ENCODE results near the gene GCN1. TPM values are rescaled to one million over a fixed set of nuclear protein-coding genes. Genes with fewer than 3 reads are reported as not detected.

The GCN1 gene
- total RNA-seq, 1 donor from 2014 or later, result 173 TPM

DNA sequence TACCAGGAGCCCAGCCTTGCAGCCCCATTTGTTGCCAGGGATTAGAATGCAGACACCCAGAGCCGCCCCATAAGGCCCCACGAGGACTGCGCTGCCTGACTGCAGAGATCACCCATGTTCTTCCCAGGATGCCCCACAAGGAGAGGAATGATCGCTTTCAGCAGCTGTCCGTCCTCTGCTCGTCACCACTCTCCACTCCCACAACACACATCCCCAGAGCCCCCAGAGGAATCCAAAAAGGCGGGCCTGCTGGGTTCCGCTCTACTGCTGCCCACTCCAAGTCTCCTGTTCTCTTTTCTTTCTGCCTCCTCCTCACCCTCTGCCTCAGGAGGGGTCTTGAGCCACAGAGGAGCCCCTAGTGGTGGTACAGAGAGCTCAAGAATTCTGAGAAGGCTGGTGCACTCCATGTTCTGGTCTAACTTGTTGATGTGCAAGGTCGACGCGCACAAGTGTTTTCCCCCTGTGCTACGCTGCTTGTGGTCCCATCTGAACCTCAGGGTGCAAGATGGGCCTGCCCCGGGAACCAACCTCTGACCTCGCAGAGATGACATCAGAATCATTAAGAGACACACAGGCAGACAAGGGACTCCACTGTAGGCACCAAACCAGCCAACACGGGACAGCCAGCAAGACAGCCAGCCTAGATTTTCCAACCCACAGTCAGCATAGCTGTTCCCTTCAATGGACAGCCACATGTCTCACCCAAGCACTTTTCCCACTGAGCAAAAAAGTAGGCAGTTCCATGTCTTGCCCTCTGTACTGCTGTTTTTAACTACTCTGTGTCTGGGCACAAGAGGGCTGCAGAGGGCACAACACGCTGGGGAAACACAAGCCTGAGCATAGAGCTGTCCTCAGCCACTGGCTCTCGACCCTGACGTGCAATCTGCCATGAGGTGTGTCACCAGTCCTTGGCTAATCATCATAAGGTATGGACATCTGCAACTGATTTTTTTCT lies 41.1 kb upstream of the GCN1 start:
- Mint-ChIP-seq H3K36me3 (ENCODE audit: low read depth) (peaks cover 3% of the 10 kb centered on the region), H3K9me3 (no peaks in the 10 kb centered on the region), H3K27me3 (ENCODE audit: insufficient read depth) (no peaks in the 10 kb centered on the region), H3K4me1 (ENCODE audit: low read depth) (peaks cover 73% of the 10 kb centered on the region), H3K27ac (peak overlapping the region; percentile 44), H3K4me3 (no peak overlapping the region)
- intact Hi-C loops (cut with micrococcal nuclease), result no loop called here
- DNase-seq (ENCODE audit: low spot score), result no peak

DNA sequence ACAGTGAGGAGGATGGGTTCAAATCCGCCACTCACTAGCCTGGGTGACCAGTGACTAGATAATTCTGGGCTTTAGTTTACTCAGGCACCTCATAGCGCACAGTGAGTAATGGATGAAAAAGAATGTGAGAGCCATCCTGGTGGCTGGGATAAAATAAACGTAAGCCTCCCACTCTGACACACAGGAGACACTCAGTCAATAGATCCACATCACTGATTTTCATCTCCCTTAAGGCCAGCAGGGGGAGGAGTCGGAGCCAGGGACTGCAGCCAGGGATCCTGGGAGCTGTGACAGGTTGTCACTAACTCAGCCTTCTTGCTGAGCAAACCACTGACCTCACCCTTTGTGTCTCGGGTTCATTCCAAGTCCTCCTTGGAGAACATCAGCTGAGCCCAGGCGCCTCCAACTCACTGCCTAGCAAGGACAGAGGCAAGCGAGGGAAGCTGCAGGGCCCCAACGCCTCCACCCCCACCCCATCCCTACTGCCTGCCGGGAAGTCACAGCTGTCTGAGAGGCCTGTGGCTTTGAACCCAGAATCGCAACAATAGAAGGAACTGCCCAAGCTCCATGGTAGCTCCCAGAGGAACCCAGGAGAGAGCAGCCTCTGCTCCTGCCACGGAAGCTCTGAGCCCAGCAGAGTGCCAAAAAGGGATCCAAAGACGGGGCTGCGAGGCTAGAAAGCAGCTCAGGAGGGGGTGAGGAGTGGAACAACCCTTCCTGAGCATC lies 40.3 kb upstream of the GCN1 start:
- Mint-ChIP-seq H3K27ac (peak overlapping the region; percentile 6), H3K4me1 (ENCODE audit: low read depth) (peaks cover 80% of the 10 kb centered on the region), H3K4me3 (no peak overlapping the region), H3K9me3 (no peaks in the 10 kb centered on the region), H3K36me3 (ENCODE audit: low read depth) (peaks cover 3% of the 10 kb centered on the region), H3K27me3 (ENCODE audit: insufficient read depth) (no peaks in the 10 kb centered on the region)
- intact Hi-C loops (cut with micrococcal nuclease), result no loop called here
- DNase-seq (ENCODE audit: low spot score), result no peak

- peak overlapping the region; percentile 73 for H3K4me3 Mint-ChIP-seq
- peak; percentile 64 for DNase-seq (ENCODE audit: low spot score)
- H3K36me3 Mint-ChIP-seq (ENCODE audit: low read depth), result peaks cover 3% of the 10 kb centered on the region
Observed at GRCh38 chr12:120231316-120232011, 36.9 kb upstream of the GCN1 start.

GRCh38 chr12:120230974-120231315 lies 36.4 kb upstream of the GCN1 start:
- Mint-ChIP-seq H3K9me3 (no peaks in the 10 kb centered on the region), H3K27me3 (ENCODE audit: insufficient read depth) (no peaks in the 10 kb centered on the region), H3K4me3 (peak overlapping the region; percentile 73), H3K36me3 (ENCODE audit: low read depth) (peaks cover 3% of the 10 kb centered on the region), H3K27ac (peak overlapping the region; percentile 97), H3K4me1 (ENCODE audit: low read depth) (peaks cover 97% of the 10 kb centered on the region)
- no peak for DNase-seq (ENCODE audit: low spot score)
- intact Hi-C loops (cut with micrococcal nuclease), result loop anchor here (1.0 kb wide), 2 partner anchors 21 to 86 kb away; no protein-coding TSS in a partner anchor

More at GRCh38 chr12:120231316-120232011, 36.9 kb upstream of the GCN1 start:
- H3K9me3 Mint-ChIP-seq, result no peaks in the 10 kb centered on the region
- peaks cover 95% of the 10 kb centered on the region for H3K4me1 Mint-ChIP-seq (ENCODE audit: low read depth)
- no peaks in the 10 kb centered on the region for H3K27me3 Mint-ChIP-seq (ENCODE audit: insufficient read depth)
- intact Hi-C loops (cut with micrococcal nuclease), result loop anchor here (1.0 kb wide), 2 partner anchors 21 to 86 kb away; no protein-coding TSS in a partner anchor
- peak overlapping the region; percentile 97 for H3K27ac Mint-ChIP-seq

DNA sequence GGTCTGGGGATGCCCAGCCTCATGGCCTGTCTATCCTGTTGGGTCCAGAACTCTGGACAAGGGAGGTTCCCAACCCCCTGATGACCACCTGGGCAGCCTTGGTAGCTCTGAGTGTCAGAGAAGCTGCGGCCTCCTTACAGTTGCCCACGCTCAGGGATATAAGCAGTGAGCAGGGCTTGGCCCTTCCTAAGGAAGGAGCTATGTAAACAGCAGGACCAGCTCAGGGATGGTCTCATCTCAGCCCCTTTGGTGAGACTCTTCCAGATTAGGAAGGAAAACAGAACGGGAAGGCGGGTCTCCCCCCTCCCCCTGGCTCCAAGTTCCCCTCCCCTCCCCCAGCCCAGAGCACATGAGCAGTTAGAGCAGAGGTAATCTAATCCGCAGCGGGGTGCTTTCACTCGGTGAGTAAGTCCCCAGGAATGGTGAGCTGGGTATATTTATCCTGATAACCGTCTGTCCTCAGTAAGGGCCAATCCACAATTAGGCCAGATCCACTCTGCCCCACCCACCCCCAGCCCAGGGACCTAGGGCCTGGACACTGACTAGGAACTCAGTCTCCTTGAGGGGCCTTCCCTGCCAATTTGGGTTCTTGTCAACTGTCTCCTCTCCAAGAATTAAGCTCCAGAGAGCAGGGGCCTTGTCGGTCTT lies 35.9 kb upstream of the GCN1 start:
- intact Hi-C loops (cut with micrococcal nuclease), result no loop called here
- peaks cover 97% of the 10 kb centered on the region for H3K4me1 Mint-ChIP-seq (ENCODE audit: low read depth)
- peak overlapping the region; percentile 97 for H3K27ac Mint-ChIP-seq
- H3K4me3 Mint-ChIP-seq, result peak overlapping the region; percentile 73
- peaks cover 6% of the 10 kb centered on the region for H3K36me3 Mint-ChIP-seq (ENCODE audit: low read depth)
- no peaks in the 10 kb centered on the region for H3K27me3 Mint-ChIP-seq (ENCODE audit: insufficient read depth)
- DNase-seq (ENCODE audit: low spot score), result no peak
- H3K9me3 Mint-ChIP-seq, result no peaks in the 10 kb centered on the region

GRCh38 chr12:120229487-120230325 lies 35.2 kb upstream of the GCN1 start:
- no peaks in the 10 kb centered on the region for H3K9me3 Mint-ChIP-seq
- H3K4me3 Mint-ChIP-seq, result peak overlapping the region; percentile 33
- peak overlapping the region; percentile 97 for H3K27ac Mint-ChIP-seq
- no peak for DNase-seq (ENCODE audit: low spot score)
- no peaks in the 10 kb centered on the region for H3K27me3 Mint-ChIP-seq (ENCODE audit: insufficient read depth)
- peaks cover 94% of the 10 kb centered on the region for H3K4me1 Mint-ChIP-seq (ENCODE audit: low read depth)
- intact Hi-C loops (cut with micrococcal nuclease), result loop anchor here (10.0 kb wide), 1 partner anchor 235 kb away; the partner anchor contains the start of gene SRSF9
- peaks cover 6% of the 10 kb centered on the region for H3K36me3 Mint-ChIP-seq (ENCODE audit: low read depth)

DNA sequence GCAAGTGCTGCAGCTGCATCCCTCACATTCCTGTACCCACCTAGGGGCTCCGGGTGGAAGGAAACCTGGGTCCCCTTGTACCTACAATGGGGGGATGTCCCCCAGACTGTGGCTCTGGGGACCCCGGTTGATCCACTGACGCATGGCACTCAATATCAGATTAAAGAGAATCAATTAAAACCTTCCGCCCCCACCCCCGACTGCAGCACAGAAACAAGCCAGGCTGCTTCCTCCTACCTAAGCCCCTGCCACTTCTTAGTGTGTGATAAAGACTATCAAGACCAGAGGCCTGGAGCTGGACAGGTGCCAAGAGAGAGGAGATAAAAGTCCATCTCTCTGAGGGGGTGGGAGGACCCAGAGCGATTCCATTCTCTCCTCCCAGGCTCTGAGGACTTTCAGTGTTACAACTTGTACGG lies 34.6 kb upstream of the GCN1 start:
- Mint-ChIP-seq H3K27me3 (ENCODE audit: insufficient read depth) (no peaks in the 10 kb centered on the region), H3K4me1 (ENCODE audit: low read depth) (peaks cover 89% of the 10 kb centered on the region), H3K4me3 (peak overlapping the region; percentile 19), H3K27ac (peak overlapping the region; percentile 97), H3K36me3 (ENCODE audit: low read depth) (peaks cover 6% of the 10 kb centered on the region), H3K9me3 (no peaks in the 10 kb centered on the region)
- DNase-seq (ENCODE audit: low spot score), result no peak
- intact Hi-C loops (cut with micrococcal nuclease), result loop anchor here (10.0 kb wide), 1 partner anchor 236 kb away; the partner anchor contains the start of gene SRSF9

- H3K9me3 Mint-ChIP-seq, result no peaks in the 10 kb centered on the region
- H3K27ac Mint-ChIP-seq, result peak overlapping the region; percentile 97
- H3K4me1 Mint-ChIP-seq (ENCODE audit: low read depth), result peaks cover 84% of the 10 kb centered on the region
- intact Hi-C loops (cut with micrococcal nuclease), result loop anchor here (1.0 to 10.0 kb wide), 4 partner anchors 37 to 236 kb away; partner anchors contain the start of genes PXN, RNU4-2 and SRSF9
- peak overlapping the region; percentile 43 for H3K4me3 Mint-ChIP-seq
- peak; percentile 80 for DNase-seq (ENCODE audit: low spot score)
- no peaks in the 10 kb centered on the region for H3K27me3 Mint-ChIP-seq (ENCODE audit: insufficient read depth)
- peaks cover 6% of the 10 kb centered on the region for H3K36me3 Mint-ChIP-seq (ENCODE audit: low read depth)
Observed at GRCh38 chr12:120228291-120229070, 34.0 kb upstream of the GCN1 start.

DNA sequence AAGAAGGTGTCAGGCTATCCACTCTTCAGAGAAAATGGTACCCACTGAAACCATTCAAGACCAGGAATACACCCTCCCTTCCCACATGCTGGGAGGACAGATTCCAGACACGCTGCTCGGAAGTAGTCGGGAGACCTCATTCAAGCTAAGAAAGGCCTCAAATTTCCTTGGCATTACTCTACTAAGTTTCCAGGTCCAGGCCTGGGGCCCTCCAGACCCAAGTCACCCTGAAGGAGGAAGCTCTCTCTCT lies 33.5 kb upstream of the GCN1 start:
- Mint-ChIP-seq H3K27me3 (ENCODE audit: insufficient read depth) (no peaks in the 10 kb centered on the region), H3K4me1 (ENCODE audit: low read depth) (peaks cover 78% of the 10 kb centered on the region), H3K4me3 (no peak overlapping the region), H3K9me3 (no peaks in the 10 kb centered on the region), H3K36me3 (ENCODE audit: low read depth) (peaks cover 6% of the 10 kb centered on the region), H3K27ac (peak overlapping the region; percentile 97)
- intact Hi-C loops (cut with micrococcal nuclease), result loop anchor here (1.0 to 10.0 kb wide), 4 partner anchors 37 to 237 kb away; partner anchors contain the start of genes PXN, RNU4-2 and SRSF9
- no peak for DNase-seq (ENCODE audit: low spot score)

DNA sequence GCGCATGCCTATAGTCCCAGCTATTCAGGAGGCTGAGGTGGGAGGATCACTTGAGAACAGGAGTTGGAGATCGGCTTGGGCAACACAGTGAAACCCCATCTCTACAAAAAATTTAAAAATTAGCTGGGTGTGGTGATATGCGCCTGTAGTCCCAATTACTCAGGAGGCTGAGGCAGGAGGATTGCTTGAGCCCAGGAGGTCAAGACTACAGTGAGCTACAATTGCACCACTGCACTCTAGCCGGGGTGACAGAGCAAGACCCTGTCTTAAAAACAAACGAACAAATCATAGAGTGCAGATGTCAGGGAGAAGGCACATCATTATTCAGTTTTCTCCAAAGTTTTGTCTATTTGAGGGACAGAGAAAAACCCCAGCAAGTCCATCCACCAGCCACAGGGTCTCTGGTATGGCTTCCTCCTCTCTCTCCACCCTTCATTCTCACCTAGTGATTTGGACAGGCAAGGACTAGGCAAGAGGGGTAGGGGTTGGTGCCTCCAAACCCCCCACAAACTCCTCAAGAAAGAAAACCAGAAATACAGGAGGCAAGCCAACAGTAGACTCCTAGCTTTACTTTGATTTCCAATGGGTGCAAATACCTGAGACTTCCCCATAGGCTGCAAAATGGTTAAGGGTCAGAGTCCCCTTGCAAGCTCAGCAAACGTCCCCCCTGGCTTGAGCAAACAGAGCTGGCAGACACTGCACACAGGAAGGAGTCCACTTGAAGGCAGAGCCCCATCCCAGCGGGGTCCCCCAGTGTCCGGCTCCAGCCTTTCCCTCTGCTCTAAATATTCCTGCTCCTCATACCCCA lies 32.9 kb upstream of the GCN1 start:
- DNase-seq (ENCODE audit: low spot score), result no peak
- Mint-ChIP-seq H3K27me3 (ENCODE audit: insufficient read depth) (no peaks in the 10 kb centered on the region), H3K9me3 (no peaks in the 10 kb centered on the region), H3K27ac (peak overlapping the region; percentile 97), H3K4me1 (ENCODE audit: low read depth) (peaks cover 73% of the 10 kb centered on the region), H3K4me3 (peak overlapping the region; percentile 26), H3K36me3 (ENCODE audit: low read depth) (peaks cover 11% of the 10 kb centered on the region)
- intact Hi-C loops (cut with micrococcal nuclease), result loop anchor here (1.0 to 10.0 kb wide), 4 partner anchors 38 to 237 kb away; partner anchors contain the start of genes PXN, RNU4-2 and SRSF9
